TTC549 (cell line): ENCODE results near the gene CACNA1H.
"Not testable (repeated sequence)": the region's sequence is repeated elsewhere in the genome, so short reads cannot be mapped to it uniquely, and the experiment has no call there.

Experiments used
- FAIRE-seq: peaks from 2 replicates; lab custom pipeline; 2012; peaks lifted over from hg19 to GRCh38; lab: Jason Lieb, UNC

The CACNA1H gene

GRCh38 chr16:1213796-1214372 lies 61.0 kb downstream of the CACNA1H start:
- no peak for FAIRE-seq

- FAIRE-seq, result no peak
These were observed 61.8 kb downstream of the CACNA1H start for GRCh38 chr16:1214719-1215118.

GRCh38 chr16:1215574-1216295 lies 62.8 kb downstream of the CACNA1H start:
- FAIRE-seq, result no peak

GRCh38 chr16:1216296-1216619 lies 63.4 kb downstream of the CACNA1H start:
- no peak for FAIRE-seq

- FAIRE-seq, result no peak
These were observed 63.9 kb downstream of the CACNA1H start for GRCh38 chr16:1216681-1217400.

- FAIRE-seq, result no peak
These were observed 64.6 kb downstream of the CACNA1H start for GRCh38 chr16:1217526-1217925.

- no peak for FAIRE-seq
These were observed 65.4 kb downstream of the CACNA1H start for GRCh38 chr16:1218061-1218929.

GRCh38 chr16:1218930-1219611 lies 66.2 kb downstream of the CACNA1H start:
- FAIRE-seq, result no peak

GRCh38 chr16:1220098-1220728 lies 67.3 kb downstream of the CACNA1H start:
- no peak for FAIRE-seq

GRCh38 chr16:1220841-1221627 lies 68.1 kb downstream of the CACNA1H start:
- FAIRE-seq, result no peak

- no peak for FAIRE-seq
These were observed 69.0 kb downstream of the CACNA1H start for GRCh38 chr16:1221628-1222552.

- FAIRE-seq, result no peak
These were observed 69.8 kb downstream of the CACNA1H start for GRCh38 chr16:1222553-1223354.

- FAIRE-seq, result no peak
These were observed 70.7 kb downstream of the CACNA1H start for GRCh38 chr16:1223355-1224214.

GRCh38 chr16:1224558-1224957 lies 71.7 kb downstream of the CACNA1H start:
- FAIRE-seq, result no peak

GRCh38 chr16:1225051-1225451 lies 72.1 kb downstream of the CACNA1H start, which contains the start of gene TPSG1:
TPSG1 (minus strand) TSS chr16:1225268; CDS start chr16:1225252, 16 bp downstream.
- no peak for FAIRE-seq

- FAIRE-seq, result not testable (repeated sequence)
These were observed 72.9 kb downstream of the CACNA1H start for GRCh38 chr16:1225728-1226311.

- FAIRE-seq, result not testable (repeated sequence)
These were observed 73.8 kb downstream of the CACNA1H start for GRCh38 chr16:1226692-1227091.
